Uterus (tissue), 4 donors: ENCODE measurements around the gene PLA2G2E. TPM values are rescaled to one million over a fixed set of nuclear protein-coding genes. Genes with fewer than 3 reads are reported as not detected.

Experiments
- DNase-seq, 2 donors: peaks; one replicate each; pipeline ENCODE4 v3.0.0-alpha.2; 2019 to 2020
- H3K27ac ChIP-seq, 2 donors: fragments of 200-600 bp; sonication (generic); 1 replicate in 1 of 2; 2 replicates in 1 of 2; pipeline ENCODE4 v1.5.1; 2016 to 2018
- H3K27me3 ChIP-seq, 2 donors: fragments of 200-600 bp; sonication (generic); one replicate each; pipeline ENCODE4 v1.5.1; 2018 to 2019; ENCODE audit warnings: control low read depth in 1 of 2
- H3K36me3 ChIP-seq, 2 donors: fragments of 200-600 bp; sonication (generic); one replicate each; pipeline ENCODE4 v1.5.1; 2019; ENCODE audit warnings: control low read depth in 1 of 2
- H3K4me1 ChIP-seq, 2 donors: fragments of 200-600 bp; sonication (generic); one replicate each; pipeline ENCODE4 v1.5.1; 2018 to 2019; ENCODE audit warnings: control low read depth in 1 of 2
- H3K4me3 ChIP-seq, 2 donors: fragments of 200-600 bp; sonication (generic); 1 replicate in 1 of 2; 2 replicates in 1 of 2; pipeline ENCODE4 v1.5.1; 2018 to 2019; ENCODE audit warnings: mild to moderate bottlenecking in 1 of 2
- H3K9me3 ChIP-seq, 2 donors: fragments of 200-600 bp; sonication (generic); one replicate each; pipeline ENCODE4 v1.5.1; 2019; ENCODE audit warnings: control low read depth in 1 of 2
- CTCF ChIP-seq, 4 experiments: fragments of 200-600 bp in 2 of 4; fragments of 450-650 bp in 2 of 4; sonication (generic) in 2 of 4; IDR thresholded peaks; one replicate each; pipeline ENCODE4 v1.5.1; 2016 to 2019; ENCODE audit warnings: antibody characterized with exemption in 4 of 4, mild to moderate bottlenecking in 2 of 4, moderate library complexity in 1 of 4
- POLR2A ChIP-seq, 2 donors: fragments of 450-650 bp; IDR thresholded peaks; one replicate each; pipeline ENCODE4 v1.6.1; 2016; ENCODE audit warnings: antibody characterized with exemption in 2 of 2, mild to moderate bottlenecking in 1 of 2, moderate library complexity in 1 of 2
- intact Hi-C: fragments of 100-400 bp; cut with DNase I; formaldehyde crosslinking; loops from one replicate; pipeline ENCODE4 v1.15.1; 2023; ENCODE audit warnings: low total_unique reads
- total RNA-seq, 4 donors: library from RNA; depleted of rRNA in 3 of 4; stranded (reverse); fragments of >200 nt in 3 of 4; gene quantifications; one replicate each; pipeline versions ENCODE4 v1.1.0 to v1.2.4, GENCODE V29; 2014 to 2023
- donor health status: DM: yes; HTN: yes; CAD: no.

PLA2G2E gene
- total RNA-seq, 4 donors from 2014 or later: not detected

GRCh38 chr1:19963636-19964035 is 40.2 kb upstream of the PLA2G2E start:
- Histone ChIP-seq H3K36me3 (no peaks in the 10 kb centered on the region), H3K4me1 (no peaks in the 10 kb centered on the region), H3K9me3 (no peaks in the 10 kb centered on the region), H3K4me3 (no peak overlapping the region), H3K27me3 (no peaks in the 10 kb centered on the region), H3K27ac (no peak overlapping the region)
- intact Hi-C loops: no loop called here
- DNase-seq: no peak
- TF ChIP-seq CTCF (IDR thresholded peaks at IDR 0.05) (no peak), POLR2A (IDR thresholded peaks at IDR 0.05) (no peak)

- Histone ChIP-seq H3K27ac (no peak overlapping the region), H3K4me1 (no peaks in the 10 kb centered on the region), H3K4me3 (no peak overlapping the region), H3K9me3 (no peaks in the 10 kb centered on the region), H3K27me3 (no peaks in the 10 kb centered on the region), H3K36me3 (no peaks in the 10 kb centered on the region)
- intact Hi-C loops: no loop called here
- no peak for DNase-seq
- TF ChIP-seq CTCF (IDR thresholded peaks at IDR 0.05): no peak
- no peak for TF ChIP-seq POLR2A (IDR thresholded peaks at IDR 0.05)
Measured at GRCh38 chr1:19960591-19960990, 37.2 kb upstream of the PLA2G2E start.

GRCh38 chr1:19957779-19958178 is 34.4 kb upstream of the PLA2G2E start:
- Histone ChIP-seq H3K27ac (no peak overlapping the region), H3K36me3 (no peaks in the 10 kb centered on the region), H3K4me1 (no peaks in the 10 kb centered on the region), H3K27me3 (no peaks in the 10 kb centered on the region), H3K4me3 (no peak overlapping the region), H3K9me3 (no peaks in the 10 kb centered on the region)
- TF ChIP-seq CTCF (IDR thresholded peaks at IDR 0.05): no peak
- no peak for TF ChIP-seq POLR2A (IDR thresholded peaks at IDR 0.05)
- DNase-seq: no peak
- intact Hi-C loops: no loop called here

DNA sequence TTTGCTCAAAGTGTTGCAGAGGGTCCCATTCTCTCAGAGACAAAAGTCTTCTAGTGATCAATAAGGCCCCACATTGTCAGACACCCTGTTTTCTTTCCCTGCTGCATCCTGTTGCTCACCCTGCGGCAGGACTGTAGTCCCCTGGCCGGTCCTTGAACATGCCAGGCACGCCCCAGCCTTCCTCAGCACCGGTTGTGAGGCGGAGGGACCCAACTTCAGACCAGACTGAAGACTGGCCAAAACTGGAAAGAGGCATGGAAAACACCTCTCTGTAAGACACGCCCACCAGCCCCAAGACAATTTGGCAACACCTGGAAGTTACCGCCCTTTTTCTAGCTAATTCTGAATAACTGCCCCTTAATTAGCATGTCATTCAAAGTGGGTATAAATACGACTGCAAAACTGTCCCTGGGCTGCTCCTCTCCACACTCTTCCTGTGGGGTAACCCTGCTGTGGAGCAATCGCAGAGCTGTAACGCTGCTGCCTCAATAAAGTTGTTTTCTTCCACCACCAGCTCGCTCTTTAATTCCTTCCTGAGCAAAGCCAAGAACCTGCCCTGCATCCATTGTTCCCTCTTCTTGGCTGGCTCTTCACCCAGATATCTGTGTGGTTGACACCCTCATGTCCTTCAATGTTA is 32.2 kb upstream of the PLA2G2E start:
- intact Hi-C loops: no loop called here
- no peak overlapping the region for H3K4me3 ChIP-seq
- H3K27me3 ChIP-seq: no peaks in the 10 kb centered on the region
- no peak overlapping the region for H3K27ac ChIP-seq
- no peaks in the 10 kb centered on the region for H3K36me3 ChIP-seq
- no peaks in the 10 kb centered on the region for H3K9me3 ChIP-seq
- TF ChIP-seq POLR2A (IDR thresholded peaks at IDR 0.05) (no peak), CTCF (IDR thresholded peaks at IDR 0.05) (no peak)
- no peaks in the 10 kb centered on the region for H3K4me1 ChIP-seq
- DNase-seq: no peak

- H3K36me3 ChIP-seq: no peaks in the 10 kb centered on the region
- H3K4me1 ChIP-seq: no peaks in the 10 kb centered on the region
- intact Hi-C loops: no loop called here
- TF ChIP-seq POLR2A (IDR thresholded peaks at IDR 0.05) (no peak), CTCF (IDR thresholded peaks at IDR 0.05) (no peak)
- H3K27ac ChIP-seq: no peak overlapping the region
- H3K4me3 ChIP-seq: no peak overlapping the region
- no peaks in the 10 kb centered on the region for H3K27me3 ChIP-seq
- no peaks in the 10 kb centered on the region for H3K9me3 ChIP-seq
- no peak for DNase-seq
Measured at GRCh38 chr1:19954059-19954458, 30.6 kb upstream of the PLA2G2E start.
